CD4-positive, CD25-positive, alpha-beta regulatory T cell (primary cell): Measurements from ENCODE around the gene KRT86. TPM values are rescaled to one million over a fixed set of nuclear protein-coding genes. Genes with fewer than 3 reads are reported as not detected.

ENCODE experiments used
- ATAC-seq, 2 donors: fragments of 150-1000 bp; cut with Tn5 transposase; one replicate each; pipeline ENCODE4 v1.10.0; 2021; ENCODE audit warnings: low read depth in 2 of 2, moderate number of reproducible peaks in 2 of 2, moderate library complexity in 1 of 2
- DNase-seq, 3 donors: peaks; one replicate each; pipeline versions ENCODE4 v3.0.0 to v3.0.0-alpha.2; 2012 to 2022; ENCODE audit warnings: mixed read lengths in 1 of 3
- H3K27ac ChIP-seq: one replicate; pipeline ENCODE4 v1.7.0; 2013; ENCODE audit warnings: mild to moderate bottlenecking, low read length; ENCODE audit not compliant: insufficient read depth, poor library complexity, severe bottlenecking
- H3K27me3 ChIP-seq: one replicate; pipeline ENCODE4 v1.7.0; 2013; ENCODE audit warnings: low read length; ENCODE audit not compliant: control insufficient read depth, insufficient read depth
- H3K36me3 ChIP-seq: one replicate; pipeline ENCODE4 v1.7.0; 2013; ENCODE audit warnings: mild to moderate bottlenecking, low read length, moderate library complexity; ENCODE audit not compliant: control insufficient read depth, insufficient read depth
- H3K4me1 ChIP-seq: 2 replicates; pipeline ENCODE4 v1.7.0; 2013; ENCODE audit warnings: mild to moderate bottlenecking, low read length; ENCODE audit not compliant: insufficient read depth, control insufficient read depth, poor library complexity, severe bottlenecking
- H3K4me3 ChIP-seq: one replicate; pipeline ENCODE4 v1.7.0; 2013; ENCODE audit warnings: low read depth, mild to moderate bottlenecking, low read length, moderate library complexity
- H3K9me3 ChIP-seq, 2 experiments: 1 replicate in 1 of 2; 2 replicates in 1 of 2; pipeline ENCODE4 v1.7.0; 2013; ENCODE audit warnings: low read length in 2 of 2, mild to moderate bottlenecking in 1 of 2, moderate library complexity in 1 of 2; ENCODE audit not compliant: control insufficient read depth in 2 of 2
- H3K27ac Mint-ChIP-seq, 3 donors: one replicate each; pipeline ENCODE4 v1.8.0; 2020 to 2022; ENCODE audit warnings: mild to moderate bottlenecking in 3 of 3, mixed read lengths in 3 of 3, moderate library complexity in 2 of 3
- H3K27me3 Mint-ChIP-seq: one replicate; pipeline ENCODE4 v1.8.0; 2022; ENCODE audit warnings: mild to moderate bottlenecking, mixed read lengths
- H3K36me3 Mint-ChIP-seq: one replicate; pipeline ENCODE4 v1.8.0; 2020; ENCODE audit warnings: mixed read lengths
- H3K4me1 Mint-ChIP-seq, 4 donors: one replicate each; pipeline ENCODE4 v1.8.0; 2020 to 2022; ENCODE audit warnings: mixed read lengths in 4 of 4, mild to moderate bottlenecking in 1 of 4
- H3K4me3 Mint-ChIP-seq, 4 donors: one replicate each; pipeline ENCODE4 v1.8.0; 2020 to 2022; ENCODE audit warnings: mild to moderate bottlenecking in 4 of 4, mixed read lengths in 4 of 4, moderate library complexity in 3 of 4
- H3K9me3 Mint-ChIP-seq, 7 donors: one replicate each; pipeline ENCODE4 v1.8.0; 2020 to 2022; ENCODE audit warnings: mixed read lengths in 7 of 7, mild to moderate bottlenecking in 3 of 7, moderate library complexity in 2 of 7
- polyA plus RNA-seq, 4 donors: library from polyadenylated mRNA; unstranded; fragments of 300-500 nt; fragmentation: Illumina TruSeq; gene quantifications; one replicate each; pipeline ENCODE4 v1.2.3, GENCODE V29; 2021
- total RNA-seq: library from RNA; stranded (reverse); gene quantifications from one replicate; pipeline ENCODE4 v1.2.3, GENCODE V29; 2022

Gene KRT86
- total and polyA plus RNA-seq, 5 donors from 2014 or later: 0.10 TPM; not detected in 4

DNA sequence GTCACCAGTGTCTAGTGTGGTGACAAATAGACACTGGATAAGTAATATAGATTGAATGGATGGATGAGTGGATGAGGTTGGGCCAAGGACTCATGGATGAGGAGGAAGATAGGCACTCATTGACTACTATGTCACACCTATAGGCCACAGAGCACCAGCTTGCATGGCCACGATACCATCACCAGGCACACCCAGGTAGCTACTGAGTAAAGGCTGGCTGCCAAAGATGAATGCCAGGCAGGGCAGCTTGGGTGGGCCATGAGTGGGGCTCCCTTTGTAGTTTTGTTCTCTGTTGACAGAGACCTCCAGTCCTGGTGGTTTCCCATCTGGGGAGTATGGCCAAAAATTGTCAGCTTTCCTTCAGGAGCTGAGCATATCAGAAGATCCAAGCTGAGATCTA is 57.9 kb downstream of the KRT86 start:
- H3K27ac Mint-ChIP-seq: no peak overlapping the region
- H3K4me3 Mint-ChIP-seq: no peak overlapping the region
- no peak for DNase-seq

DNA sequence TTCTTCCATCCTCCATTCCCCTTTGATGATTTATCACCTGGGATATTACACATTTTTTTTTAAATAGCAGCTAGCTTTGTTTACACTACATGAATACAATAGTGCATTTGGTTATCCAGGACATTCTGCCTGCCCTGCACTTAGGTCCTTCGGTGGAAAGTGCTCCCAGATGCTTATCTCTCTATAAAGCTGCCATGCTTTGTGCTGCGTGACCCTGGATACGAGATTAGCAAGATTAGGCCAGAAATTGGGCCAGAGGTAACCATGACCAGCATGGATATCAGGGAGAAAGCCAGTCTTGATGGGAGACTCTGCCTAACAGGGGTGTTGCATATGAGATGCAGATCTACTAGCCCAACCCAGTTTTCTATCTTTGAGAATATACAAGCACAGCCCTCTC is 58.9 kb downstream of the KRT86 start:
- Mint-ChIP-seq H3K4me3 (no peak overlapping the region), H3K4me1 (peaks cover 0 to 4% (median 2%) of the 10 kb centered on the region in 4 donors), H3K9me3 (peaks cover 0 to 4% (median 2%) of the 10 kb centered on the region in 7 donors), H3K27ac (no peak overlapping the region), H3K27me3 (peaks cover 4% of the 10 kb centered on the region), H3K36me3 (no peaks in the 10 kb centered on the region)
- Histone ChIP-seq H3K27ac (no peak overlapping the region), H3K27me3 (peaks cover 3% of the 10 kb centered on the region), H3K4me1 (no peaks in the 10 kb centered on the region), H3K4me3 (no peak overlapping the region), H3K9me3 (no peaks in the 10 kb centered on the region), H3K36me3 (no peaks in the 10 kb centered on the region)
- DNase-seq: no peak
- ATAC-seq: no peak

More for the DNA sequence above, 57.9 kb downstream of the KRT86 start:
- H3K27ac ChIP-seq: no peak overlapping the region
- Mint-ChIP-seq H3K27me3 (peaks cover 4% of the 10 kb centered on the region), H3K9me3 (peaks cover 0 to 4% (median 2%) of the 10 kb centered on the region in 7 donors), H3K36me3 (no peaks in the 10 kb centered on the region), H3K4me1 (peaks cover 3 to 9% (median 5%) of the 10 kb centered on the region in 4 donors)
- no peaks in the 10 kb centered on the region for H3K36me3 ChIP-seq
- H3K4me3 ChIP-seq: no peak overlapping the region
- H3K27me3 ChIP-seq: peaks cover 3% of the 10 kb centered on the region
- H3K4me1 ChIP-seq: peaks cover 4% of the 10 kb centered on the region
- no peak for ATAC-seq
- H3K9me3 ChIP-seq: no peaks in the 10 kb centered on the region

GRCh38 chr12:52334185-52334584 is 59.7 kb downstream of the KRT86 start:
- no peaks in the 10 kb centered on the region for H3K36me3 Mint-ChIP-seq
- Histone ChIP-seq H3K4me3 (no peak overlapping the region), H3K27ac (no peak overlapping the region), H3K4me1 (no peaks in the 10 kb centered on the region), H3K27me3 (peaks cover 3% of the 10 kb centered on the region), H3K36me3 (no peaks in the 10 kb centered on the region), H3K9me3 (no peaks in the 10 kb centered on the region)
- peaks cover 0 to 4% (median 2%) of the 10 kb centered on the region in 7 donors for H3K9me3 Mint-ChIP-seq
- peaks cover 0 to 4% (median 2%) of the 10 kb centered on the region in 4 donors for H3K4me1 Mint-ChIP-seq
- H3K27me3 Mint-ChIP-seq: peaks cover 11% of the 10 kb centered on the region
- no peak for ATAC-seq
- no peak overlapping the region for H3K27ac Mint-ChIP-seq
- DNase-seq: no peak
- H3K4me3 Mint-ChIP-seq: no peak overlapping the region

DNA sequence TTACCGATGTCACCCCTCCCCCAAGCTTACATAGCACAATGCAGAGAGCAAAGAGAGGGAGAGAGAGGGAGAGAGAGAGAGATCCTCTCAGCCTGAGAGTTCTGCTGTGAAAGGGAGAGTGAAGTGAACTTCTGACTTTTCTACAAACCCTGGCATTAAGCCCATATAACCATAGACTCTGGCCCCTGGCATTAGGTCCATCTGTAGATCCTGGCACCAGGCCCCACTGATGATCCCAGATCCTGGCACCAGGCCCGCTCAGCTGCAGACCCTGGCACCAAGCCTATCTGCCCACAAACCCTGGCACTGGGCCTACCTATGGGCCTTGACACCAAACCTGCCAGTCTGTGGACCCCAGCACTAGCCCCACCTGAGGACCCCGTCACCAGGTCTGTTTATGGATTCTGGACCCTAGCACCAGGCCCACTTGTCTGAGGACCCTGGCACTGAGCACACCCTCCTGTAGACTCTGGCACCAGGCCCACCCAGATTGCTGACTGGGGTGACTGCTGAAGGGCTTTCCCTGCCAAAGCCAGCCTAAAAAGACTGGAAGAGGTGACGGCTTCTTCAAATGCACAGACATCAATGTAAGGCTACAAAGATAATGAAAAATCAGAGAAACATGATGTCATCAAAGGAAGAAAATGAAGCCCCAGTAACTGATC is 61.3 kb downstream of the KRT86 start:
- Mint-ChIP-seq H3K9me3 (peaks cover 0 to 4% (median 2%) of the 10 kb centered on the region in 7 donors), H3K36me3 (no peaks in the 10 kb centered on the region), H3K4me1 (peaks cover 0 to 4% (median 2%) of the 10 kb centered on the region in 4 donors), H3K27me3 (peaks cover 11% of the 10 kb centered on the region), H3K4me3 (no peak overlapping the region), H3K27ac (no peak overlapping the region)
- ATAC-seq (no peak), DNase-seq (no peak)
- H3K27me3 ChIP-seq: peaks cover 3% of the 10 kb centered on the region
- H3K4me1 ChIP-seq: no peaks in the 10 kb centered on the region
- H3K36me3 ChIP-seq: no peaks in the 10 kb centered on the region
- no peak overlapping the region for H3K27ac ChIP-seq
- H3K9me3 ChIP-seq: no peaks in the 10 kb centered on the region
- no peak overlapping the region for H3K4me3 ChIP-seq

DNA sequence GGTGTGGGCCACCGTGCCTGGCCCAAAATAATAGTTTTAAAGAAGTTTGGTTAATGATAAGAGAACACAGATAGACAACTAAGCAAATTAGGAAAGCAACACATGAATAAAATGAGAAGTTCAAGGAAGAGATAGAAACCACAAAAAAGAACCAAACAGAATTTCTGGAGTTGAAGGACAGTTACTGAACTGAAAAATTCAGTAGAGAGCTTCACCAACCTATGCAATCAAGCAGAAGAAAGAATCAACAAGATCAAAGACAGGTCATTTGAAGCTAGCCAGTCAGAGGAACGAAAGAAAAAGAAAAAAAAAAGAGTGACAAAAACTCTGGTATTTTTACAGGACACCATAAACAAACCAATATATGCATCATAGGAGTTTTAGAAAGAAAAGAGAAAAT is 62.2 kb downstream of the KRT86 start:
- ATAC-seq (no peak), DNase-seq (no peak)
- Histone ChIP-seq H3K36me3 (no peaks in the 10 kb centered on the region), H3K27ac (no peak overlapping the region), H3K4me3 (no peak overlapping the region), H3K9me3 (no peaks in the 10 kb centered on the region), H3K27me3 (peaks cover 3% of the 10 kb centered on the region), H3K4me1 (no peaks in the 10 kb centered on the region)
- H3K4me3 Mint-ChIP-seq: no peak overlapping the region
- H3K9me3 Mint-ChIP-seq: peaks cover 0 to 4% (median 2%) of the 10 kb centered on the region in 7 donors
- no peaks in the 10 kb centered on the region for H3K36me3 Mint-ChIP-seq
- no peak overlapping the region for H3K27ac Mint-ChIP-seq
- peaks cover 11% of the 10 kb centered on the region for H3K27me3 Mint-ChIP-seq
- peaks cover 0 to 4% (median 2%) of the 10 kb centered on the region in 4 donors for H3K4me1 Mint-ChIP-seq

DNA sequence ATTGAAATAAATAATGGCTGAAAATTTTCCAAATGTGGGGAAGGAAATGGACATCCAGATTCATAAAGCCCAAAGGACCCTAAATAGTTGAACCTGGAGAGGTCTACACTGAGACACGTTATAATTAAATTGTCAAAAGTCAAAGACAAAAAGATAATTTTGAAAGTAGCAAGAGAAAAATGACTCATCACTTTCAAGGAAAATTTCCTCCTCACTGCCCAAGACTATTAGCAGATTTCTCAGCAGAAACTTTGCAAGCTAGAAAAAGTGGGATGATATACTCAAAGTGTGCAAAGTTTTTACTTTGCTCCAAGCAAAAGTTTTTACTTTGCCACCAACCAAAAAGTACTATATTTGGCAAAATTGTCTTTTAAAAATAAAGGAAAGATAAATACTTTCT is 62.6 kb downstream of the KRT86 start:
- DNase-seq (no peak), ATAC-seq (no peak)
- peaks cover 0 to 4% (median 2%) of the 10 kb centered on the region in 4 donors for H3K4me1 Mint-ChIP-seq
- no peaks in the 10 kb centered on the region for H3K9me3 ChIP-seq
- no peak overlapping the region for H3K27ac Mint-ChIP-seq
- no peak overlapping the region for H3K27ac ChIP-seq
- no peaks in the 10 kb centered on the region for H3K4me1 ChIP-seq
- peaks cover 3% of the 10 kb centered on the region for H3K27me3 ChIP-seq
- no peak overlapping the region for H3K4me3 ChIP-seq
- H3K4me3 Mint-ChIP-seq: no peak overlapping the region
- H3K27me3 Mint-ChIP-seq: peaks cover 11% of the 10 kb centered on the region
- no peaks in the 10 kb centered on the region for H3K36me3 ChIP-seq
- peaks cover 0 to 4% (median 2%) of the 10 kb centered on the region in 7 donors for H3K9me3 Mint-ChIP-seq
- no peaks in the 10 kb centered on the region for H3K36me3 Mint-ChIP-seq

- Mint-ChIP-seq H3K27me3 (peaks cover 7% of the 10 kb centered on the region), H3K36me3 (no peaks in the 10 kb centered on the region), H3K9me3 (peaks cover 0 to 4% (median 1%) of the 10 kb centered on the region in 7 donors), H3K27ac (no peak overlapping the region), H3K4me3 (no peak overlapping the region), H3K4me1 (peaks cover 0 to 4% (median 2%) of the 10 kb centered on the region in 4 donors)
- no peaks in the 10 kb centered on the region for H3K4me1 ChIP-seq
- no peak overlapping the region for H3K4me3 ChIP-seq
- DNase-seq: no peak
- no peak overlapping the region for H3K27ac ChIP-seq
- no peaks in the 10 kb centered on the region for H3K36me3 ChIP-seq
- H3K9me3 ChIP-seq: no peaks in the 10 kb centered on the region
- peaks cover 3% of the 10 kb centered on the region for H3K27me3 ChIP-seq
- no peak for ATAC-seq
Observed at GRCh38 chr12:52338241-52338960, 64.0 kb downstream of the KRT86 start.
